Measurements from ENCODE around the gene CPHXL. TPM values are rescaled to one million over a fixed set of nuclear protein-coding genes. Genes with fewer than 3 reads are reported as not detected.

Gene CPHXL
- total and polyA plus RNA-seq, 9 of the 15 experiments (the other 6 are each of a cell fraction or from before 2014, with no cell fraction given): not detected

DNA sequence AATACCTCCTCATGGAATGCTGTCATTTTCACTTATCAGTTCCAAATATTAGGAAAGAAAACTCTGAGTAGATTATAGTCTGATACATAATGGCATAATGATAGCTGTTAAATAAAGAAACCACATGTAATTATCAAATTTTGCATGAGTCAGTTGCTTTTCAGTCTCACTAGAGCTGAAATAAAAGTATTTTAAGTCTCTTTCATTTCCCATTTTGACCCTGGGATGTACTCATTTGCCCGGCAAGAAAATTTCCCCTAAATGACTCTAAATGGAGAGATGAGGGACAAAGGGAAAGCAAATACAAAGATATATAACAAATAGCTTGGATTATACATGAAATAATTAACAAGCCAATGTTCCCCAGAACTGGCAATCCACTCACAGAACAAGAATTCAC is 47.9 kb upstream of the CPHXL start (continued):
- TF ChIP-seq ZMIZ1 (IDR thresholded peaks at IDR 0.05; ENCODE audit: low read depth in 2 of 2, low read length in 2 of 2): no peak
- no peak for TF ChIP-seq ZNF12 (CRISPR knock-in tag; IDR thresholded peaks at IDR 0.05)
- TF ChIP-seq BCLAF1 (IDR thresholded peaks at IDR 0.05; ENCODE audit: borderline replicate concordance in 1 of 2, control insufficient read depth in 1 of 2, low read depth in 2 of 2, low read length in 1 of 2): no peak
- no peak for TF ChIP-seq GTF2A2 (tag; IDR thresholded peaks at IDR 0.05)
- TF ChIP-seq CBX5 (IDR thresholded peaks at IDR 0.05; ENCODE audit: borderline replicate concordance, low read depth): no peak
- no peak for TF ChIP-seq MBD1 (CRISPR knock-in tag; IDR thresholded peaks at IDR 0.05)
- TF ChIP-seq CHCHD3 (CRISPR knock-in tag; IDR thresholded peaks at IDR 0.05): no peak
- no peak for TF ChIP-seq SP1 (CRISPR knock-in tag; IDR thresholded peaks at IDR 0.05)
- TF ChIP-seq ZFP91 (CRISPR knock-in tag; IDR thresholded peaks at IDR 0.05): no peak

Data from K562 (cell line).